ENCODE measurements around the gene LDHA.

- no peak for TF ChIP-seq EP300 (IDR thresholded peaks at IDR 0.05)
- no peak for TF ChIP-seq CTCF (IDR thresholded peaks at IDR 0.05)
These were observed 14.4 kb downstream of the LDHA start for GRCh38 chr11:18408558-18409291.

All from upper lobe of left lung (tissue), 4 donors.